ENCODE measurements around the gene TPRA1. TPM values are rescaled to one million over a fixed set of nuclear protein-coding genes. Genes with fewer than 3 reads are reported as not detected.

TPRA1 gene
- total RNA-seq, 1 donor, result 25.6 TPM

DNA sequence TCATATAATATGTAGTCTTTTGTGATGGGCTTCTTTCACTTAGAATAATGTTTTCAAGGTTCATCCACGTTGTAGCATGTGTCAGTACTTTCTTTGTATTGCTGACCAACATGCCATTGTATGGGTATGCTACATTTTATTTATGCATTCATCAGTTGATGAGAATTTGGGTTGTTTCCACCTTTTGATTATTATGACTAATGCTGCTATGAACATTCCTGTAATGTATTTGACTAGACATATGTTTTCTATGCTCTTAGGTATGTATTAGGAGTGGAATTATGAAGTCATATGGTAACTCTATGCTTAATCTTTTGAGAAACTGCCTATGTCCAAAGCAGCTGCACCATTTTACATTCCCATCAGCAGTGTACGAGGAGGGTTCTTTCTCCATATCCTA, 35.3 kb upstream of the TPRA1 start:
- DNase-seq (ENCODE audit: low read depth), result no peak

GRCh38 chr3:127624063-127624462, 33.5 kb upstream of the TPRA1 start:
- no peak overlapping the region for H3K4me3 ChIP-seq (ENCODE audit: low read depth, low read length)
- no peak for TF ChIP-seq CTCF (IDR thresholded peaks at IDR 0.05; ENCODE audit: insufficient read depth, low read length)
- DNase-seq (ENCODE audit: low read depth), result no peak

More for the DNA sequence above, 35.3 kb upstream of the TPRA1 start:
- TF ChIP-seq CTCF (IDR thresholded peaks at IDR 0.05; ENCODE audit: insufficient read depth, low read length), result no peak
- H3K4me3 ChIP-seq (ENCODE audit: low read depth, low read length), result no peak overlapping the region

DNA sequence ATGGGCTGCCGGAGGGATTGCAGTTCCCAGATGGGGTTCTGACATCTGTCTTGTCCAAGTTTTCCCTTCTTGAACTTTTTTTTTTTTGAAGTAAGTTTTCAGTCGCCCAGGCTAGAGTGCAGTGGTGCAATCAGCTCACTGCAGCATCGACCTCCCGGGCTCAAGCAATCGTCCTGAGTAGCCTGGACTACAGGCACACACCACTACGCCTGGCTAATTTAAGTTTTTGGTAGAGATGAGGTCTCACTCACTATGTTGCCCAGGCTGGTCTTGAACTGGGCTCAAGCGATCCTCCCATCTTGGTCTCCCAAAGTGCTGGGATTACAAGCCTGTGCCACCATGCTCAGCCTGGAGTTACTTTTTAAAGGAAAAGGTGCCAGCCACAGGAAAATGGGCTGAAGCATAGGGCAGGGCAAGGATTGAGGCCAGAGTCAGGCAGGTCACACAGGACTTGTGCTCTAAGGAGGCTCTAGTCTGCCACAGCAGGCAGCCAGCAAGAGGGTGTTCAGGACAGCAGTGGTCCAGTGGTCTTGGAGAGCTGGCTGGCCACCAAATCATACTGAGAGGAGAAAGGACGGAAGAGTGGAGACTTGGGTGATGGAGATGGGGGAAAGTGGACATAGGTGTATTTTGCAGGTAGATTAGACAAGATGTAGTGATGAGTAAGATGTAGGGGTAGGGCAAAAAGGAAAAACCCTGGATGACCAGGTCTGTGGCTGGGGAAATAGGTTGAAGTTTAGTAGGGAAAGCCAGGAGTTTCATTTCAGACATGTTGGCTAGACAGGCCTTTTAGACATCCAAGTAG, 32.4 kb upstream of the TPRA1 start:
- no peak for TF ChIP-seq CTCF (IDR thresholded peaks at IDR 0.05; ENCODE audit: insufficient read depth, low read length)
- DNase-seq (ENCODE audit: low read depth), result no peak
- no peak overlapping the region for H3K4me3 ChIP-seq (ENCODE audit: low read depth, low read length)

DNA sequence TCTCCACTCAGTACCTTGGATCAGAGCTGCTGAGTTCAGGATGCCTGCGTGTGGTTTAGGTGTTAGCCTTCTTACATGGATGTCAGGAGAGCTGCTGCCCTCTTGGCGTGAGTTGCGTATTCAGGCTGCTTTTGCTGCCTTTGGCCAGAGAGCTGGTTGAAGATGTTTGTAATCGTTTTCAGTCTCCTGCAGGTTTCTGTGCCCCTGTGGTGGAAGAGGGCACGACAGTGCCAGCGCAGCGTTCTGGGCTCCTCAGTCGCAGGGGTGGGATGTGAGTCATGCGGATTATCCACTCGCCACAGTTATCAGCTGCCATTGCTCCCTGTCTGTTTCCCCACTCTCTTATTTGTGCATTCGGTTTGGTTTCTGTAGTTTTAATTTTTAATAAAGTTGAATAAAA, 31.5 kb upstream of the TPRA1 start:
- no peak overlapping the region for H3K4me3 ChIP-seq (ENCODE audit: low read depth, low read length)
- TF ChIP-seq CTCF (IDR thresholded peaks at IDR 0.05; ENCODE audit: insufficient read depth, low read length), result no peak
- no peak for DNase-seq (ENCODE audit: low read depth)

DNA sequence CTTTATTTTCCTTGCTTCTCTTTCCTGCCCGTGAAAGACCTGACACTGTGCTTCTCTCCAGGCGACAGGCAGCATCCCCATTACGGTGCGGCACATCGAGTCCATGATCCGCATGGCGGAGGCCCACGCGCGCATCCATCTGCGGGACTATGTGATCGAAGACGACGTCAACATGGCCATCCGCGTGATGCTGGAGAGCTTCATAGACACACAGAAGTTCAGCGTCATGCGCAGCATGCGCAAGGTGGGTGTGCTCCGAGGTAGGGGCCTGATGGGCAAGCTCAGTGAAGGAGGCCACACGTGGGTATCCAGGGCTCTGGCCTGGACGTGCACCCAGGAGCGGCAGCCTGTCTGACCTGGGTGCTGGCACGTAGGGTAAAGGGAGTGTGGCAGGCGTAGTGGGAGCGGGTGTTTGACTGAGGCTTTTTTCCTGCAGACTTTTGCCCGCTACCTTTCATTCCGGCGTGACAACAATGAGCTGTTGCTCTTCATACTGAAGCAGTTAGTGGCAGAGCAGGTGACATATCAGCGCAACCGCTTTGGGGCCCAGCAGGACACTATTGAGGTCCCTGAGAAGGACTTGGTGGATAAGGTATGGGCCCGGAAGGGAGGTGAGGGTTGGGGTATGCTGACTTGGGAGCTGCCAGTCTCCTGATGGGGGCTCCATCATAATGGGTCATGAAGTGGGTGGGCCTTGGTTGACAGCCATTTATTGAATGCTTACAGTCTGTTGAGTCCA, 30.3 kb upstream of the TPRA1 start:
- no peak overlapping the region for H3K4me3 ChIP-seq (ENCODE audit: low read depth, low read length)
- TF ChIP-seq CTCF (IDR thresholded peaks at IDR 0.05; ENCODE audit: insufficient read depth, low read length), result no peak
- no peak for DNase-seq (ENCODE audit: low read depth)

- DNase-seq (ENCODE audit: low read depth), result no peak
- TF ChIP-seq CTCF (IDR thresholded peaks at IDR 0.05; ENCODE audit: insufficient read depth, low read length), result no peak
Observed at GRCh38 chr3:127618891-127619290, 28.4 kb upstream of the TPRA1 start.

More at GRCh38 chr3:127618891-127619290, 28.4 kb upstream of the TPRA1 start:
- H3K4me3 ChIP-seq (ENCODE audit: low read depth, low read length), result no peak overlapping the region
